PC-3 (cell line): ENCODE measurements around the gene USP25. TPM values are rescaled to one million over a fixed set of nuclear protein-coding genes. Genes with fewer than 3 reads are reported as not detected.

Experiments used
- ATAC-seq: fragments of 200-7000 bp; cut with Tn5 transposase; 2 replicates; pipeline ENCODE4 v1.9.1; 2020; ENCODE audit warnings: mild to moderate bottlenecking, moderate library complexity
- BruUV-seq: library from RNA; stranded (reverse); fragments of 400-500 nt; replicated peaks from 2 replicates; lab custom pipeline; 2021; lab: Mats Ljungman, UMichigan
- CTCF ChIA-PET: fragments of 300-600 bp; sonication (Branson Sonifier 250); formaldehyde crosslinking; loops from one replicate; lab custom pipeline; 2022; ENCODE audit warnings: antibody characterized with exemption; lab: Charles Lee
- POLR2A ChIA-PET: fragments of 300-600 bp; sonication (Branson Sonifier 250); formaldehyde crosslinking; loops from one replicate; lab custom pipeline; 2022; ENCODE audit warnings: antibody characterized with exemption; ENCODE audit not compliant: unreplicated experiment; lab: Charles Lee
- DNase-seq: peaks from one replicate; pipeline ENCODE4 v3.0.0-alpha.2; 2015
- H2AFZ ChIP-seq: fragments of 300-600 bp; sonication (generic); 2 replicates; pipeline ENCODE4 v1.6.0; 2016; ENCODE audit warnings: antibody characterized with exemption, low read length
- H3F3A ChIP-seq: fragments of 300-600 bp; sonication (generic); one replicate; pipeline ENCODE4 v1.6.0; 2017; ENCODE audit warnings: antibody characterized with exemption, low read length, control low read depth, mild to moderate bottlenecking; ENCODE audit not compliant: unreplicated experiment
- H3K27ac ChIP-seq: fragments of 300-600 bp; sonication (generic); 2 replicates; pipeline ENCODE4 v1.5.1; 2016; ENCODE audit warnings: mild to moderate bottlenecking, low read length
- H3K27me3 ChIP-seq: fragments of 300-600 bp; sonication (generic); 2 replicates; pipeline ENCODE4 v1.6.1; 2016; ENCODE audit warnings: low read length, mixed read lengths
- H3K36me3 ChIP-seq: fragments of 300-600 bp; sonication (generic); 2 replicates; pipeline ENCODE4 v1.6.1; 2016; ENCODE audit warnings: low read depth, mixed run types, low read length, mixed read lengths
- H3K4me1 ChIP-seq: fragments of 300-600 bp; sonication (generic); 2 replicates; pipeline ENCODE4 v1.5.1; 2016; ENCODE audit warnings: low read length; ENCODE audit not compliant: insufficient read depth
- H3K4me2 ChIP-seq: fragments of 300-600 bp; sonication (generic); 2 replicates; pipeline ENCODE4 v1.6.0; 2016; ENCODE audit warnings: low read length
- H3K4me3 ChIP-seq: fragments of 300-600 bp; sonication (generic); 2 replicates; pipeline ENCODE4 v1.5.1; 2016; ENCODE audit warnings: mild to moderate bottlenecking, low read length, mixed read lengths
- H3K79me2 ChIP-seq: fragments of 300-600 bp; sonication (generic); 2 replicates; pipeline ENCODE4 v1.6.1; 2017; ENCODE audit warnings: low read length, mixed read lengths
- H3K9ac ChIP-seq: fragments of 300-600 bp; sonication (generic); 2 replicates; pipeline ENCODE4 v1.6.0; 2016; ENCODE audit warnings: mild to moderate bottlenecking, low read length
- H3K9me2 ChIP-seq: fragments of 300-600 bp; sonication (generic); replicated peaks from 2 replicates; pipeline ENCODE4 v1.6.1; 2016; ENCODE audit warnings: mixed run types, low read length, mixed read lengths
- H3K9me3 ChIP-seq: fragments of 300-600 bp; sonication (generic); 2 replicates; pipeline ENCODE4 v1.6.1; 2016; ENCODE audit warnings: low read length, mixed read lengths
- H4K20me1 ChIP-seq: fragments of 300-600 bp; sonication (generic); 2 replicates; pipeline ENCODE4 v1.6.1; 2016; ENCODE audit warnings: low read length, mixed read lengths
- EZH2 ChIP-seq: fragments of 300-600 bp; sonication (generic); IDR thresholded peaks from one replicate; pipeline ENCODE4 v1.6.1; 2017; ENCODE audit warnings: antibody characterized with exemption, mild to moderate bottlenecking, low read length; ENCODE audit not compliant: unreplicated experiment
- EZH2phosphoT487 ChIP-seq: fragments of 300-600 bp; sonication (generic); IDR thresholded peaks from 2 replicates; pipeline ENCODE4 v1.6.1; 2018; ENCODE audit warnings: mild to moderate bottlenecking, antibody characterized with exemption, low read length, borderline replicate concordance
- intact Hi-C: fragments of 100-400 bp; cut with micrococcal nuclease; formaldehyde crosslinking; loops from 2 replicates; pipeline ENCODE4 v1.9.0; 2023
- total RNA-seq: library from RNA; depleted of rRNA; stranded (reverse); fragments of >200 nt; gene quantifications from 2 replicates; pipeline ENCODE4 v1.2.3, GENCODE V29; 2014
- TF ChIP-seq, protein P1 (sequence below): fragments of 300-600 bp; sonication (generic); conservative IDR thresholded peaks from 2 replicates; pipeline ENCODE4 v1.5.1; 2017; ENCODE audit warnings: antibody characterized with exemption, low read depth, mild to moderate bottlenecking, low read length

Gene USP25
- total RNA-seq, 1 experiment from 2014 or later, result 54.4 TPM

DNA sequence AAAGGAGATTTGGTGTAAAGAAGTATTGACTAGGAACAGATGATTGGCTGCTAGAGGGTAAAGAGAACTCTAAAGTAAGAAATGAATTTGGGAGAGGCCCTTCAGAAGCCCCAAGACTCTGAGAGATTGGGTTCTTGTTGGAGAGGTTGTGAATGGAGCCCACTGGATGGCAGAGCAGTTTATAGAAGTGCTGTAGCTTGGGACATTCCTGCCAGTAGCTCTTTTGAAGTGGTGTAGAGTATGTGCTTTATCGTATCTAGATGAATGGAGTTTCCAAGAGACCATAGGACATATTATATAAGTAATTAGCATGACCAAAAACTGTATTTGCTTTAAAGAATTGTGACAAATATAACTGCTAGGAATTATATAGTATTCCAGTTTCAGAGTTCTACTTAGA, 21.3 kb downstream of the USP25 start:
- intact Hi-C loops, result no loop called here
- no peaks in the 10 kb centered on the region for H3K27me3 ChIP-seq
- H3K36me3 ChIP-seq, result 0 out of 2 replicates have a peak, but pooled peaks cover 8% of the 10 kb centered on the region
- CTCF ChIA-PET, result no interaction called here
- H3F3A ChIP-seq, result no peaks in the 10 kb centered on the region
- no peak overlapping the region for H3K27ac ChIP-seq
- H3K4me2 ChIP-seq, result no peak overlapping the region
- TF ChIP-seq EZH2 (no peak), EZH2phosphoT487 (no peak)
- TF ChIP-seq, protein P1, sequence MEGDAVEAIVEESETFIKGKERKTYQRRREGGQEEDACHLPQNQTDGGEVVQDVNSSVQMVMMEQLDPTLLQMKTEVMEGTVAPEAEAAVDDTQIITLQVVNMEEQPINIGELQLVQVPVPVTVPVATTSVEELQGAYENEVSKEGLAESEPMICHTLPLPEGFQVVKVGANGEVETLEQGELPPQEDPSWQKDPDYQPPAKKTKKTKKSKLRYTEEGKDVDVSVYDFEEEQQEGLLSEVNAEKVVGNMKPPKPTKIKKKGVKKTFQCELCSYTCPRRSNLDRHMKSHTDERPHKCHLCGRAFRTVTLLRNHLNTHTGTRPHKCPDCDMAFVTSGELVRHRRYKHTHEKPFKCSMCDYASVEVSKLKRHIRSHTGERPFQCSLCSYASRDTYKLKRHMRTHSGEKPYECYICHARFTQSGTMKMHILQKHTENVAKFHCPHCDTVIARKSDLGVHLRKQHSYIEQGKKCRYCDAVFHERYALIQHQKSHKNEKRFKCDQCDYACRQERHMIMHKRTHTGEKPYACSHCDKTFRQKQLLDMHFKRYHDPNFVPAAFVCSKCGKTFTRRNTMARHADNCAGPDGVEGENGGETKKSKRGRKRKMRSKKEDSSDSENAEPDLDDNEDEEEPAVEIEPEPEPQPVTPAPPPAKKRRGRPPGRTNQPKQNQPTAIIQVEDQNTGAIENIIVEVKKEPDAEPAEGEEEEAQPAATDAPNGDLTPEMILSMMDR, result no peak
- no peak overlapping the region for H3K4me3 ChIP-seq
- H2AFZ ChIP-seq, result no peak overlapping the region
- peaks cover 99% of the 10 kb centered on the region for H3K79me2 ChIP-seq
- ATAC-seq, result no peak
- no peak overlapping the region for H3K9ac ChIP-seq
- peaks cover 37% of the 10 kb centered on the region for H3K4me1 ChIP-seq
- H3K9me2 ChIP-seq, result no peaks in the 10 kb centered on the region
- POLR2A ChIA-PET, result no interaction called here
- BruUV-seq, result no TSS peak
- H3K9me3 ChIP-seq, result no peaks in the 10 kb centered on the region
- DNase-seq, result no peak
- peaks cover 50% of the 10 kb centered on the region for H4K20me1 ChIP-seq

DNA sequence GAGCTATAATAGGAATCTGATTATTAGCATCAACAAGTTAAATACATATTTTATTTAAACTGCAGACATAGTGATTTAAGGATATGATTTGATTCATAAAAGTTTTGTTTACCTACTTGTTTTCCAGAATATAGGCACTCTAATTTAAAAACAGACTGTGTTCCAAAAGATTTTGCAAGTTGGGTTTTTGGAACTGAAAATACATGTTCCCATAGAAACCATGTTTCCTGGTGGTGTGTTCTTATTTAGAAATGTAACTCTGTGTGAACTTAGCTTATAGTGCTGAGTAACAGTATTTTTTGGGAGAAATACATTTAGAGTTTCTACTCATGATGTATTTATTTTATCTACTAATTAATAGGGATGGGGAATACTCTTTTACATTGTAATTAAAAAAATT, 21.8 kb downstream of the USP25 start:
- Histone ChIP-seq H3F3A (no peaks in the 10 kb centered on the region), H3K4me3 (no peak overlapping the region), H3K4me2 (no peak overlapping the region), H2AFZ (no peak overlapping the region), H3K9me3 (no peaks in the 10 kb centered on the region), H3K4me1 (peaks cover 37% of the 10 kb centered on the region), H3K27ac (no peak overlapping the region), H3K9me2 (no peaks in the 10 kb centered on the region), H3K79me2 (peaks cover 99% of the 10 kb centered on the region), H4K20me1 (peaks cover 53% of the 10 kb centered on the region), H3K9ac (no peak overlapping the region), H3K27me3 (no peaks in the 10 kb centered on the region), H3K36me3 (peaks cover 13% of the 10 kb centered on the region)
- DNase-seq (no peak), ATAC-seq (no peak)
- no TSS peak for BruUV-seq
- intact Hi-C loops, result no loop called here
- TF ChIP-seq EZH2phosphoT487, result no peak
- TF ChIP-seq, protein P1, result no peak
- no peak for TF ChIP-seq EZH2
- ChIA-PET POLR2A (no interaction called here), CTCF (no interaction called here)

DNA sequence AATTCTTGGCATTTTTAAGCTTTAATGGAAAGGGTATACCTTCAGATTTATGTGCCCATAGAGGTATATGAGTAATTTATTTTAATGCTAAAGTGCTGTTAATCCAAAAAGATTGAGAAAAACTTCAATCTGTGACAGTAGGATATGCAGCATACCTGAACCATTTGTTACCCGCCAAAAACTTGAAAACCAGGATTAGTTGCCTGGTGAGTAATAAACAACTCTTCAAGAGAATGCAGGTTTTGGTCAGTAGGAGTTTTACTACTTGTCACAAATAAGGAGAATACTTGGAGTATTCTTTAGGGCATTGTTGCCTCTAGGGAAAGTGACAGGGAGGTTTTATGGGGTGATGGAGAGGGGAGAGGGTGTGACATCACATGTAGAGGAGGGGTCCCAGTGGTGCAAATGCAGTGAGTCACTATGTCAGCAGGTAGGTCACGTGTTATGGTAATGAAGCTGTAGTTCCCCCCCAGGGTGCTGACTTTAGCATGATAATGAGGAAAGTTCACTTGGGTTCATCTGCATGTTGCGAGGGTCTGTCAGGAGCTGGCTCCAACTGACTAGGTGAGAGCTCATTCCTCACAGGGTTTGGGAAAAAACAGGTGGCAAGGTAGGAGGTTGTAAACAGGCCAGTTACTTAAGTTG, 23.1 kb downstream of the USP25 start:
- peaks cover 99% of the 10 kb centered on the region for H3K79me2 ChIP-seq
- H3F3A ChIP-seq, result no peaks in the 10 kb centered on the region
- POLR2A ChIA-PET, result no interaction called here
- H3K27ac ChIP-seq, result no peak overlapping the region
- no peak overlapping the region for H3K4me2 ChIP-seq
- H3K4me1 ChIP-seq, result peaks cover 34% of the 10 kb centered on the region
- no peak overlapping the region for H3K4me3 ChIP-seq
- TF ChIP-seq EZH2, result no peak
- TF ChIP-seq, protein P1, result no peak
- no peak for TF ChIP-seq EZH2phosphoT487
- ATAC-seq (0 out of 2 replicates have a peak, but pooled peaks have one; percentile 15), DNase-seq (peak; percentile 71)
- intact Hi-C loops, result no loop called here
- H4K20me1 ChIP-seq, result peaks cover 48% of the 10 kb centered on the region
- no peak overlapping the region for H2AFZ ChIP-seq
- CTCF ChIA-PET, result no interaction called here
- no peaks in the 10 kb centered on the region for H3K9me2 ChIP-seq
- no TSS peak for BruUV-seq
- H3K36me3 ChIP-seq, result peaks cover 22% of the 10 kb centered on the region
- H3K9ac ChIP-seq, result no peak overlapping the region
- no peaks in the 10 kb centered on the region for H3K27me3 ChIP-seq
- H3K9me3 ChIP-seq, result 0 out of 2 replicates have a peak, but pooled peaks cover 4% of the 10 kb centered on the region
